OCI-LY1 (cell line): ENCODE measurements around the gene GDF10.

Source experiments
- H2AFZ ChIP-seq: fragments of 200-600 bp; sonication (generic), shearing (Covaris generic); 2 replicates; pipeline ENCODE4 v1.6.0; 2014; ENCODE audit warnings: antibody characterized with exemption, mild to moderate bottlenecking, low read length
- H3F3A ChIP-seq: fragments of 200-600 bp; sonication (generic), shearing (Covaris generic); 2 replicates; pipeline ENCODE4 v1.6.0; 2014; ENCODE audit warnings: mild to moderate bottlenecking, antibody characterized with exemption, low read length, moderate library complexity; ENCODE audit not compliant: insufficient read depth
- H3K27ac ChIP-seq: fragments of 200-600 bp; sonication (generic); 2 replicates; pipeline ENCODE4 v1.5.1; 2014; ENCODE audit warnings: low read length, mixed run types, mild to moderate bottlenecking, low read depth; ENCODE audit not compliant: poor library complexity, severe bottlenecking
- H3K27me3 ChIP-seq: fragments of 200-600 bp; sonication (generic); 2 replicates; pipeline ENCODE4 v1.6.0; 2014; ENCODE audit warnings: antibody characterized with exemption, mild to moderate bottlenecking, low read length, moderate library complexity; ENCODE audit not compliant: insufficient read depth
- H3K36me3 ChIP-seq: fragments of 200-600 bp; sonication (generic); 2 replicates; pipeline ENCODE4 v1.6.1; 2014; ENCODE audit warnings: mild to moderate bottlenecking, antibody characterized with exemption, low read length, moderate library complexity, mixed read lengths; ENCODE audit not compliant: insufficient read depth
- H3K4me1 ChIP-seq: fragments of 200-600 bp; sonication (generic); 2 replicates; pipeline ENCODE4 v1.5.1; 2014; ENCODE audit warnings: mild to moderate bottlenecking, low read length, moderate library complexity; ENCODE audit not compliant: insufficient read depth, severe bottlenecking
- H3K4me2 ChIP-seq: fragments of 200-600 bp; sonication (generic), shearing (Covaris generic); 2 replicates; pipeline ENCODE4 v1.6.1; 2014; ENCODE audit warnings: low read length
- H3K4me3 ChIP-seq: fragments of 200-600 bp; sonication (generic); 2 replicates; pipeline ENCODE4 v1.5.1; 2014; ENCODE audit warnings: low read length, low read depth, mild to moderate bottlenecking, mixed read lengths; ENCODE audit not compliant: poor library complexity, severe bottlenecking
- H3K79me2 ChIP-seq: fragments of 200-600 bp; shearing (Covaris generic); 2 replicates; pipeline ENCODE4 v1.6.1; 2016; ENCODE audit warnings: mixed run types, low read length, mixed read lengths; ENCODE audit not compliant: insufficient read depth
- H3K9ac ChIP-seq: fragments of 200-600 bp; sonication (generic), shearing (Covaris generic); 2 replicates; pipeline ENCODE4 v1.6.1; 2014; ENCODE audit warnings: mild to moderate bottlenecking, low read length, mixed read lengths
- H3K9me2 ChIP-seq: fragments of 200-600 bp; sonication (generic), shearing (Covaris generic); 2 replicates; pipeline ENCODE4 v1.6.1; 2014; ENCODE audit warnings: low read depth, mild to moderate bottlenecking, low read length, mixed read lengths
- H3K9me3 ChIP-seq: fragments of 200-600 bp; shearing (Covaris generic); 2 replicates; pipeline ENCODE4 v1.6.1; 2014; ENCODE audit warnings: low read length, mixed read lengths
- H4K20me1 ChIP-seq: fragments of 200-600 bp; sonication (generic), shearing (Covaris generic); 2 replicates; pipeline ENCODE4 v1.6.0; 2016; ENCODE audit warnings: mild to moderate bottlenecking, low read length; ENCODE audit not compliant: insufficient read depth
- EZH2 ChIP-seq: fragments of 200-600 bp; sonication (generic), shearing (Covaris generic); IDR thresholded peaks from 2 replicates; pipeline ENCODE4 v1.8.0; 2017; ENCODE audit warnings: borderline replicate concordance, mixed run types, mild to moderate bottlenecking, antibody characterized with exemption, low read length, moderate library complexity, mixed read lengths
- TF ChIP-seq, protein P1 (sequence below): fragments of 200-600 bp; sonication (generic), shearing (Covaris generic); IDR thresholded peaks from 2 replicates; pipeline ENCODE4 v1.5.1; 2017; ENCODE audit warnings: mild to moderate bottlenecking, antibody characterized with exemption, low read length, moderate library complexity, mixed read lengths

The GDF10 gene

DNA sequence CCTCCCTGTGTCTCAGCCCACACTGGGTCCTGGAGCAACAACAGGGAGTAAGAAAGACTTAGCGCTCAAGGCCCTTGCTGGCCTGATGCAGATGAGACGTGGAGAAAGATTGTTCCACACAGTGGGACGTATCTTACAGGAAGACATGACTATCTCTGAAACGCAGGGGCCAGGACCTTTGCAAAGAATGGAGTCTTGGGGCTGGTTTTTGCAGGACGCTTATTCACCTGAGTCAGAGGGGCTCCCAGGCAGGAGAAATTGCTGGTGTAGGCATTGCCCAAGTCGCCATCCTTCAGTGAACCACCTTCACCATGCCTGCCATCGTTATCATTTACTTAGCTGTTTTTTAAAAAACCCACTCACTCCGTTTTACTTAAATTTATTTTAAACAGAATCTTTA, 11.8 kb upstream of the GDF10 start:
- no peaks in the 10 kb centered on the region for H3K4me1 ChIP-seq
- H4K20me1 ChIP-seq = no peaks in the 10 kb centered on the region
- H3K79me2 ChIP-seq = no peaks in the 10 kb centered on the region
- no peak overlapping the region for H3K27ac ChIP-seq
- no peak overlapping the region for H3K4me3 ChIP-seq
- no peak for TF ChIP-seq EZH2
- TF ChIP-seq, protein P1, sequence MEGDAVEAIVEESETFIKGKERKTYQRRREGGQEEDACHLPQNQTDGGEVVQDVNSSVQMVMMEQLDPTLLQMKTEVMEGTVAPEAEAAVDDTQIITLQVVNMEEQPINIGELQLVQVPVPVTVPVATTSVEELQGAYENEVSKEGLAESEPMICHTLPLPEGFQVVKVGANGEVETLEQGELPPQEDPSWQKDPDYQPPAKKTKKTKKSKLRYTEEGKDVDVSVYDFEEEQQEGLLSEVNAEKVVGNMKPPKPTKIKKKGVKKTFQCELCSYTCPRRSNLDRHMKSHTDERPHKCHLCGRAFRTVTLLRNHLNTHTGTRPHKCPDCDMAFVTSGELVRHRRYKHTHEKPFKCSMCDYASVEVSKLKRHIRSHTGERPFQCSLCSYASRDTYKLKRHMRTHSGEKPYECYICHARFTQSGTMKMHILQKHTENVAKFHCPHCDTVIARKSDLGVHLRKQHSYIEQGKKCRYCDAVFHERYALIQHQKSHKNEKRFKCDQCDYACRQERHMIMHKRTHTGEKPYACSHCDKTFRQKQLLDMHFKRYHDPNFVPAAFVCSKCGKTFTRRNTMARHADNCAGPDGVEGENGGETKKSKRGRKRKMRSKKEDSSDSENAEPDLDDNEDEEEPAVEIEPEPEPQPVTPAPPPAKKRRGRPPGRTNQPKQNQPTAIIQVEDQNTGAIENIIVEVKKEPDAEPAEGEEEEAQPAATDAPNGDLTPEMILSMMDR = no peak
- H3K9me3 ChIP-seq = no peaks in the 10 kb centered on the region
- 0 out of 2 replicates have a peak, but pooled peaks cover 7% of the 10 kb centered on the region for H3K27me3 ChIP-seq
- no peak overlapping the region for H2AFZ ChIP-seq
- H3K36me3 ChIP-seq = no peaks in the 10 kb centered on the region
- H3K9me2 ChIP-seq = no peaks in the 10 kb centered on the region
- no peaks in the 10 kb centered on the region for H3F3A ChIP-seq
- no peak overlapping the region for H3K9ac ChIP-seq
- H3K4me2 ChIP-seq = no peak overlapping the region

DNA sequence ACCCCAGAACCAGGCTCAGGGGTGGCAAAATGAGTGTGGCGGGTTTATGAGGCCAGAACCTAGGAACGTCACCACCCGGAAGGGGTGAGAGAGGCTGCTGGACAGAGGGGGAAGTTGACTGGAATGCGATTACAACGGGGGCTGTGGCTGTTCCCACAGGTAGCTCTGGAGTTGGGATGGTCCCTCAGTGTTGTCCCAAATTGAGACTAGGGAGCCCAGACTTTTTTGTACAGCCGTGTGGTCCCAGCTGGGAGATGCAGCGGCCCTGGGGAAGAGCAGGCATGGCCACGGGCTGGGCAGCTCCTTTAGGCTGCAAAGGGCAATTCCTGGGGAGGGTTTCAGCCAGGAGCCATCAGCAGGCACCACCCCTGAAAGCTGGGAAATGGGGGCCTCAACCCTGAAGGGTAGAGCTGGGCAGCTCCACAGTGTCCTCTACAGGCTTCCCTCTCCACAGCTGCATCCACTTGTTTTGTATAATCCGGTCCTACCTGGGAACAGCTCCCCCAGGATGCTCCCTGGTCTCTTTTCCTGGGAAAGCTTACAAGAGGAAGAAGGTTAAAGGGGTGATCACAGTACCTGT, 11.0 kb upstream of the GDF10 start:
- TF ChIP-seq EZH2 = no peak
- TF ChIP-seq, protein P1 = no peak
- Histone ChIP-seq H3K79me2 (no peaks in the 10 kb centered on the region), H3K27ac (no peak overlapping the region), H4K20me1 (no peaks in the 10 kb centered on the region), H3K4me2 (no peak overlapping the region), H3K36me3 (no peaks in the 10 kb centered on the region), H3K9me2 (no peaks in the 10 kb centered on the region), H3K9ac (no peak overlapping the region), H3K4me1 (no peaks in the 10 kb centered on the region), H3K9me3 (no peaks in the 10 kb centered on the region), H2AFZ (no peak overlapping the region), H3F3A (no peaks in the 10 kb centered on the region), H3K27me3 (0 out of 2 replicates have a peak, but pooled peaks cover 7% of the 10 kb centered on the region), H3K4me3 (no peak overlapping the region)

DNA sequence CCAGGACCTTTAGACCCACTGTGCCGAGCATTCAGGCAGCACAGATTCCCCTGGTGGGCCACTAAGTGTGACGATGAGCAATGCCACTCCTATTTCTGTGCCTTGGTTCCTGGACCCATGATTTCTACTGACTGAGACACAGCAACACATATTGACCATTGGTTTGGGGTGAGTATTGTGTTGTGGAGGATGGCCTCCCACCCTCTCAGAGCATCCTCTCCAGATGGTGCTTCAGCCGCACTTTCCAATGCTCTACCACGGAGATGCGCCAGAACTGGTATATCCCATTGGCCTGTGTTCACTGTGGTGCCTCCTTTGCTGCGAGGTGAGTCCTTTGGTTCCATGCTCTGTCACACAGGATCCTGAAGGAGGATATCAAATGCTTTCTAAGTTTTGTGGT, 10.1 kb upstream of the GDF10 start:
- H3K4me3 ChIP-seq = no peak overlapping the region
- H3K36me3 ChIP-seq = no peaks in the 10 kb centered on the region
- no peak for TF ChIP-seq EZH2
- TF ChIP-seq, protein P1 = no peak
- H3K4me1 ChIP-seq = no peaks in the 10 kb centered on the region
- no peaks in the 10 kb centered on the region for H3K9me3 ChIP-seq
- no peaks in the 10 kb centered on the region for H4K20me1 ChIP-seq
- H3K4me2 ChIP-seq = no peak overlapping the region
- no peak overlapping the region for H3K9ac ChIP-seq
- no peak overlapping the region for H2AFZ ChIP-seq
- 0 out of 2 replicates have a peak, but pooled peaks cover 12% of the 10 kb centered on the region for H3K27me3 ChIP-seq
- no peaks in the 10 kb centered on the region for H3F3A ChIP-seq
- no peak overlapping the region for H3K27ac ChIP-seq
- no peaks in the 10 kb centered on the region for H3K9me2 ChIP-seq
- no peaks in the 10 kb centered on the region for H3K79me2 ChIP-seq
